Peyer's patch (tissue), 4 donors: Measurements from ENCODE around the gene CREB3L1. TPM values are rescaled to one million over a fixed set of nuclear protein-coding genes. Genes with fewer than 3 reads are reported as not detected.

Source experiments
- DNase-seq, 3 donors: peaks; one replicate each; pipeline ENCODE4 v3.0.0-alpha.2; 2017 to 2019
- H3K27ac ChIP-seq, 4 donors: fragments of 200-600 bp; sonication (generic); one replicate each; pipeline ENCODE4 v1.5.1; 2016 to 2019
- H3K27me3 ChIP-seq, 2 donors: fragments of 200-600 bp; sonication (generic); one replicate each; pipeline ENCODE4 v1.5.1; 2019
- H3K36me3 ChIP-seq, 3 donors: fragments of 200-600 bp; sonication (generic); one replicate each; pipeline ENCODE4 v1.5.1; 2016 to 2019
- H3K4me1 ChIP-seq, 4 donors: fragments of 200-600 bp; sonication (generic); one replicate each; pipeline ENCODE4 v1.5.1; 2016 to 2019
- H3K4me3 ChIP-seq, 4 donors: fragments of 200-600 bp; sonication (generic); 1 replicate in 3 of 4; 2 replicates in 1 of 4; pipeline ENCODE4 v1.5.1; 2016 to 2019; ENCODE audit warnings: mild to moderate bottlenecking in 1 of 4
- H3K9me3 ChIP-seq, 4 donors: fragments of 200-600 bp; sonication (generic); one replicate each; pipeline ENCODE4 v1.5.1; 2016 to 2019; ENCODE audit warnings: mild to moderate bottlenecking in 1 of 4
- POLR2A ChIP-seq, 2 donors: fragments of 450-650 bp; IDR thresholded peaks; one replicate each; pipeline ENCODE4 v1.5.1; 2017; ENCODE audit warnings: antibody characterized with exemption in 2 of 2, mild to moderate bottlenecking in 2 of 2, moderate library complexity in 2 of 2
- total RNA-seq, 4 donors: library from RNA; depleted of rRNA; stranded (reverse); fragments of >200 nt; gene quantifications; one replicate each; pipeline ENCODE4 v1.1.0, GENCODE V29; 2016
- TF ChIP-seq, protein P1 (sequence below), 6 experiments: fragments of 450-650 bp in 4 of 6; fragments of 200-600 bp in 2 of 6; sonication (generic) in 1 of 6; IDR thresholded peaks; one replicate each; pipeline ENCODE4 v1.5.1; 2017 to 2019; ENCODE audit warnings: antibody characterized with exemption in 6 of 6, mild to moderate bottlenecking in 3 of 6, moderate library complexity in 1 of 6

Gene CREB3L1
- total RNA-seq, 4 donors from 2014 or later = 13.2 to 50.6 (median 30.3) TPM

DNA sequence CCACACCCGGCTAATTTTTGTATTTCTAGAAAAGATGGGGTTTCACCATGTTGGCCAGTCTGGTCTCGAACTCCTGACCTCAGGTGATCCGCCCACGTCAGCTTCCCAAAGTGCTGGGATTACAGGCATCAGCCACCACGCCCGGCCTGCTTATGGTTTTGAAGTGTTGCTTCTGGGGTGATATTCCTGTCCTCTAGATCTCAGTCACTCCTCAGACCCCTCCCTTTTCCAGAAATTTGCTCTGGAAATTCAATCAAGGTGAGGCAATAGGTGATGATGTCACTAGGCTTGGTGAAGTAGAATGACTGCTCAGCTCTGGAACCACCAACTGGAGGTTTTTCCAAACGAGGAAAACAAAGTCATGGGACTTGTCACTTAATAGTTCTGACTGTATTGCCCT lies 36.6 kb upstream of the CREB3L1 start:
- no peak for DNase-seq
- H3K4me3 ChIP-seq = no peak overlapping the region
- TF ChIP-seq, protein P1, sequence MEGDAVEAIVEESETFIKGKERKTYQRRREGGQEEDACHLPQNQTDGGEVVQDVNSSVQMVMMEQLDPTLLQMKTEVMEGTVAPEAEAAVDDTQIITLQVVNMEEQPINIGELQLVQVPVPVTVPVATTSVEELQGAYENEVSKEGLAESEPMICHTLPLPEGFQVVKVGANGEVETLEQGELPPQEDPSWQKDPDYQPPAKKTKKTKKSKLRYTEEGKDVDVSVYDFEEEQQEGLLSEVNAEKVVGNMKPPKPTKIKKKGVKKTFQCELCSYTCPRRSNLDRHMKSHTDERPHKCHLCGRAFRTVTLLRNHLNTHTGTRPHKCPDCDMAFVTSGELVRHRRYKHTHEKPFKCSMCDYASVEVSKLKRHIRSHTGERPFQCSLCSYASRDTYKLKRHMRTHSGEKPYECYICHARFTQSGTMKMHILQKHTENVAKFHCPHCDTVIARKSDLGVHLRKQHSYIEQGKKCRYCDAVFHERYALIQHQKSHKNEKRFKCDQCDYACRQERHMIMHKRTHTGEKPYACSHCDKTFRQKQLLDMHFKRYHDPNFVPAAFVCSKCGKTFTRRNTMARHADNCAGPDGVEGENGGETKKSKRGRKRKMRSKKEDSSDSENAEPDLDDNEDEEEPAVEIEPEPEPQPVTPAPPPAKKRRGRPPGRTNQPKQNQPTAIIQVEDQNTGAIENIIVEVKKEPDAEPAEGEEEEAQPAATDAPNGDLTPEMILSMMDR (IDR thresholded peaks at IDR 0.05) = no peak
- TF ChIP-seq POLR2A (IDR thresholded peaks at IDR 0.05) = no peak
- no peaks in the 10 kb centered on the region for H3K36me3 ChIP-seq
- H3K9me3 ChIP-seq = no peaks in the 10 kb centered on the region
- no peaks in the 10 kb centered on the region for H3K27me3 ChIP-seq
- peaks cover 0 to 36% (median 13%) of the 10 kb centered on the region in 4 donors for H3K4me1 ChIP-seq
- no peak overlapping the region for H3K27ac ChIP-seq

DNA sequence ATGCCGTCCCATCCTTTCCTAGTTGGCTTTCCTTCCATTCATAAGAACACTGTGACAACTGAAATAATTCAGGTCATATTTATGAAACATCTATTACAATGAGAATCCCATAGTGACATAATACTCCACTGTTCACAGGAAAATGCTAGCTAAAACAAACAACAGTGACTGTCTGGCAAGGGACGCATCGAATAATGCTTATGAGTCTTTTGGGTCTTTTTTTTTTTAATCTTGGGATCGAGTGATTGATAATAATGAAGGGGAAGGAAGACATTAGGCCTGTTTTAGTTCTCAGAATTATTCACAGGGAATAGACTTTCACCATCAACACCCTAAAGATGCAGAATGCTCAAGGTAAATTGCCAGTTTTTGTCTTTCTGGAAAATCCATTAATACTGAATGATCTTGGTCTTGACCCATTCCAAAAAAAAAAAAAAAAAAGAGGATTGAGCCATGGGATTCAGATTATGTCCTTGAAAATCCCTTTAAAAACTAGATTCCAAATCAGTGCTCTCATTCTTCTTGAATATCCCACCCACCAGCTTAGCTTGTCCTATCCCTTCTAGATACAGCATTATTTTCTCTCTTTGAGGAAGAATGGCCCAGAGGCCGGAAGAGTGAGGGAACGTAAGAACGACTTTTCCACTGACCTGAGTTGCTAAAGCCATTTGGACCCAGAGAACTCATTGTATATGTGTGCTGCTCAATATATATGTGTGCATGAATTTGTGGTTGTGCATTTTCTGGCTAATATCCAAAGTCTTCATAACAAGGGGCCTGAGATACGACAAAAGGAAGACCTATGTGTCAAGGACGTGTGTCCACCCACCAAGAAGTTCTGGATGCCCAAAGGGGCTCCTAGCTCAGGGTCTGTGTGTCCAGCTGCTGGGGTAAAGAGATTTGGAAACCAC lies 35.2 kb upstream of the CREB3L1 start:
- peak overlapping the region in 2 of 4 donors; percentile 39 to 43 for H3K4me3 ChIP-seq

DNA sequence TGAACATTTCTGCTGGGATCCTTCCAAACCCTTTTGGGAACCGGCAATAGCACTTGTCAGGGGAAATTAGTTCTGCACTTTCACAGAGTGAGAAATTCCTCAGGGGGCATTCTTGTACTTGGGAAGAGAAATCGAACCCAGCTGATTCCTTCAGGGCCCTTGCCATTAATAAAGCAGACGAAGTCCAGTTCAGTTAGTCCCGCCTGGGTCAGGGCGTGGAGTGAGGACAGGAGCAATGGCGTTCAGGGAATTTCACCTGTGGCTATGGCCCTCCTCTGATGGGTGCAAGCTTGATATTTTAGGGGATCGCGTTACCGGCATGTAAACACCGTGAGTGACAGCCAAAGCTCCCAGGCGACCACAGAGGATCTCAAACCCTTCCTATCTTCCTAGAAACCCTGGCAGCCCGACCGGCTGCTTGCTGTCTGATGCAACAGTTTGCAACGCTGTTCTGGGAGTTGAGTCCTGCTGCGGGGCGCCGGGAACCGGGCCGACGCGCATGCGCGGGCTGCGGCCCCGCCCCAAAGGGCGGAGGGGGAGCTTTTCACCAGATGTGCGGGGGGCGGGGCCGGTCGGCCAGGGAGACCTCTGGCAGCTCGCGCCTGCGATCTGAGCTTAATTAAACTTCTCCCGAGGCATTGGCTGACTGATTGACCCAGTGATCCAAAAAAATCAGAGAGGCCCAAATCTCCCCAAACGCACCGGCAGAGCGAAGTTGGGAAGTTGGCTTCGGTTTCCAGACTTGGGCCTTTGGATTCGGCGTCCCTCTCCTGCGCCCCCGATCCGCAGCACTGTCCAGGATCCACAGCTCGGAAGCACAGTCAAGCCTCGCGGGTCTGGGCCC lies 34.3 kb upstream of the CREB3L1 start:
- no peaks in the 10 kb centered on the region for H3K27me3 ChIP-seq
- TF ChIP-seq, protein P1 (IDR thresholded peaks at IDR 0.05) = peak in 1 of 6 experiments; percentile 10
- peak; percentile 67 to 87 for TF ChIP-seq POLR2A (IDR thresholded peaks at IDR 0.05)
- H3K4me1 ChIP-seq = peaks cover 0 to 22% (median 8%) of the 10 kb centered on the region in 4 donors
- DNase-seq = peak; percentile 84 to 96 (median 93)
- peak overlapping the region; percentile 52 to 74 (median 65) for H3K27ac ChIP-seq
- no peaks in the 10 kb centered on the region for H3K36me3 ChIP-seq
- H3K4me3 ChIP-seq = peak overlapping the region; percentile 39 to 58 (median 43)
- no peaks in the 10 kb centered on the region for H3K9me3 ChIP-seq

More for the DNA sequence above, 35.2 kb upstream of the CREB3L1 start:
- Histone ChIP-seq H3K4me1 (peaks cover 0 to 30% (median 12%) of the 10 kb centered on the region in 4 donors), H3K27me3 (no peaks in the 10 kb centered on the region), H3K36me3 (no peaks in the 10 kb centered on the region), H3K27ac (peak overlapping the region in 3 of 4 donors; percentile 63 to 74 (median 67)), H3K9me3 (no peaks in the 10 kb centered on the region)
- no peak for DNase-seq
- no peak for TF ChIP-seq POLR2A (IDR thresholded peaks at IDR 0.05)
- TF ChIP-seq, protein P1 (IDR thresholded peaks at IDR 0.05) = no peak

DNA sequence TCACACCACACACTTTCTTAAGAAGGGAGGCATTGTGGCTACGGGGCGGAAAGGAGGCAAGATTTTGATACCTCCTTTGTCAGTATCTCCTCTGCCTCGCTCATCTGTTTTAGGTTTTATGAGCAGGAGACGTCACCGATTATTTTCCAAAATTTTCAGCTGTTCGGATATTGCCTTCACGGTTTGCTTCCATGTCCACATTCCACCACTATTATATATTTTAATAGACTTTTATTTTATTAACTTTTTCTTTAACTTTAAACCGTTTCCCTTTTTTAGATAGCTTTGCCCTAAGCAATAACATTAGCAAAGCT lies 33.7 kb upstream of the CREB3L1 start:
- no peaks in the 10 kb centered on the region for H3K27me3 ChIP-seq
- no peaks in the 10 kb centered on the region for H3K9me3 ChIP-seq
- no peak for DNase-seq
- H3K4me1 ChIP-seq = peaks cover 0 to 16% (median 5%) of the 10 kb centered on the region in 4 donors
- H3K27ac ChIP-seq = peak overlapping the region; percentile 52 to 74 (median 65)
- no peak for TF ChIP-seq POLR2A (IDR thresholded peaks at IDR 0.05)
- H3K4me3 ChIP-seq = peak overlapping the region; percentile 39 to 58 (median 43)
- H3K36me3 ChIP-seq = no peaks in the 10 kb centered on the region

DNA sequence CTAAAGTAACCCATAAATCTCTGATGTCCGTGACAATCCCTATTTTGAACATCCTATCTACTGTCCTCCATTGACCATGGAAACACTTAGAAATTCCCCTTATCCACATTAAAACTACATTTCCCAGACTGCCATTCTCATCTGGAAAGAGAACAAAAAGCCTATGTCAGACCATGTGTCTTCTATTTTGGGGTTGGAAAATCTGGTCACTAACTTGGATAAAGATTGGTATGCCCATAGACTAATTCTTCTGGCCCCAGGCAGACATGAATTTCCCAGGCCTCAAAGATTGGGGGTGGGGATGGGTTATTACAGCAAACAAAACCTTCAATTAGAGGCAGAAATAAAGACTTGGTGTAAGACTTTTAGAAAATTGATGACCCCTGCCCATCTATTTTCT lies 30.9 kb upstream of the CREB3L1 start:
- Histone ChIP-seq H3K4me1 (peaks cover 0 to 27% (median 2%) of the 10 kb centered on the region in 4 donors), H3K27me3 (no peaks in the 10 kb centered on the region), H3K27ac (no peak overlapping the region), H3K9me3 (no peaks in the 10 kb centered on the region), H3K4me3 (no peak overlapping the region), H3K36me3 (no peaks in the 10 kb centered on the region)
- DNase-seq = no peak
- no peak for TF ChIP-seq POLR2A (IDR thresholded peaks at IDR 0.05)
- TF ChIP-seq, protein P1 (IDR thresholded peaks at IDR 0.05) = no peak
